Measurements from ENCODE around the gene WARS2.
A peak's percentile ranks its signal among the peaks of the same experiment; 100 is the strongest.

Gene WARS2

DNA sequence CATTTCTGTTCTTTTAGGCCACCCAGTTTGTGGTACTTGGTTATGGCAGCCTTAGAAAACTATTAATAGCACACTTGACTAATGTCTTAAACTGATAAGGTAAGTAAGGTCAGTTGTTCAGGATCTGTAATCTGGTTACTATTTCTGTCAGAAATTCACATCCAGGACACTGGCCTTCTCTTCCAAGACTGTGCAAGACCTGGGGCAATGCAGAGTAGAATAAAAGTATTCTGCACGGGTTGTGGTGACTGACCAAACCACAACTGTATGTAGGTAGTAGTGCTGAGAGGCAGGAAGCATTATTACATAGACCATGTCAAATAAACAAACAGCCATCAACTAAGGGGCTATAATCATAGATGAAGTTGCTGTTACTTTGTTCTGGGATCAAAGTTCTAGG lies 46.7 kb downstream of the WARS2 start:
- in situ Hi-C loops (cut with MboI; ENCODE audit: low pct_unique_long_range_greater_than_20kb, low sequenced_read_pairs): no loop called here
- DNase-seq: no peak

DNA sequence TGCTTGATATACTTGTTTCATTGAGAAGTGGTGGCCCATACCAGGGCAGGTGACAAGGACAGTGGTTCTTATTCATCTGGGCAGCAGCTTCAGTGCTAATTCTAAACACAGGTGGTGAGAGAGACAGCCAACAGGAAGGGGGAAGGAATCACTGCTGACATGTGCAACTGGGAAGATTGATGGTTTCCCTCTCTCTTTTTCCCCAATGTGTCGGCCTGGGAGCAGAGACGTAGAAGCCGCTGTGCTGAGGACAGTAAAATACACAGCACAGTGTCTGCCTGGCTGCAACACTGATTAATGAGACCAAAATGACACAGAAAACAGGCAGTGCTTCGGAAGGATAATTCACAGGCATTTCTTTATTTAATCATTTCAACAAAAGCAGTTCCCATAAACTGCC lies 48.8 kb downstream of the WARS2 start:
- in situ Hi-C loops (cut with MboI; ENCODE audit: low pct_unique_long_range_greater_than_20kb, low sequenced_read_pairs): no loop called here
- DNase-seq: no peak

DNA sequence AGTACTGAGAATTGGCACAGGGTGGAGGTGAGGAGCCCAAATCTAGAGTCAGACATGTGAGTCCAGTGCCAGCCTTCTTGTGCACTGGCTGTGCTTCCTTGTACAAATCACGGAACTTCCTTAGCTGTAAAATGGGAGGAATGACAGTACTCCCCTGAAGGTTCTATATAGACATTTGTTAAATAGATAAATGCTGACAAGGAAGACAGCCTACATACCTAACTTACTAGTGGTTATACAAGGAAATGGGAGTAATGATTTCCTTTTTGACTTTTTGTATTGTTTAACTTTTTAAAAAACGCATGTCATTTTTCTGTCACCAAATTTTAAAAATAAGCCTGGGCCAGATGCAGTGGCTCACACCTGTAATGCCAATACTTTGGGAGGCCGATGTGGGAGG lies 50.2 kb downstream of the WARS2 start:
- in situ Hi-C loops (cut with MboI; ENCODE audit: low pct_unique_long_range_greater_than_20kb, low sequenced_read_pairs): no loop called here

DNA sequence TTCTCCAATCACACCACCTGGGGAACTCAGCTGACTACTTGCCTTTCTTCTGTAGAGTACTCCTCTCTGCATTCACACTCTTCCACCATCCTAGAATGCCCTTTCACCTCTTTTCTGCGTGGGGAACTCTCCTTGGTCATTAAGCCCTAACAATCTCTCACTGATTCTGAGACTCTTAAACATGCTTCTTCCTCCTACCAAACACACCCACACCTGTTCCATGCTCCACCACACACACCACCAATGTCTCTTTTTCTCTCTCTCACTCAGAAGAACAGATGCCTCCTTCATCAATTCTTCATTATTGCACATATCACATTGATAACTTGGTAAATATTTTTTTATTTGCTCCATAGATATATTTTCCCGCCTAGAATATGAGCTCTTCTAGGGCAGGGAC lies 53.6 kb downstream of the WARS2 start:
- in situ Hi-C loops (cut with MboI; ENCODE audit: low pct_unique_long_range_greater_than_20kb, low sequenced_read_pairs): no loop called here
- no peak for DNase-seq

More for the DNA sequence above, 50.2 kb downstream of the WARS2 start:
- no peak for DNase-seq

- DNase-seq: no peak
- in situ Hi-C loops (cut with MboI; ENCODE audit: low pct_unique_long_range_greater_than_20kb, low sequenced_read_pairs): no loop called here
These were observed 55.7 kb downstream of the WARS2 start for GRCh38 chr1:119084798-119085197.

DNA sequence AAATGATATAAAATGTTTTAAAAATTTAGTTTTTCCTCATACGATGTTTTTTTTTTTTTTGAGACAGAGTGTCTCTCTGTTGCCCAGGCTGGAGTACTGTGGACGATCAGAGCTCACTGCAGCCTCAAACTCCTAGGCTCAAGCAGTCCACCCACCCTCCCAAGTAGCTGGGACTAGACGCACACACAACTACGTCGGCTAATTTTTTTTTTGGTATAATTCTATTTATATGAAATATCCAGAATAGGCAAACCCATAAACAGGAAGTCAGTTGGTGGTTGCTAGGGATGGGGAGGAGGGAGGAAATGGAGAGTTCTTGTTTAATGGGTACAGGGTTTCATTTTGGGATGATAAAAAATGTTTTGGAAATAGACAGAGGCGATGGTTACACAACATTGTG lies 56.5 kb downstream of the WARS2 start:
- in situ Hi-C loops (cut with MboI; ENCODE audit: low pct_unique_long_range_greater_than_20kb, low sequenced_read_pairs): no loop called here
- DNase-seq: peak; percentile 22

DNA sequence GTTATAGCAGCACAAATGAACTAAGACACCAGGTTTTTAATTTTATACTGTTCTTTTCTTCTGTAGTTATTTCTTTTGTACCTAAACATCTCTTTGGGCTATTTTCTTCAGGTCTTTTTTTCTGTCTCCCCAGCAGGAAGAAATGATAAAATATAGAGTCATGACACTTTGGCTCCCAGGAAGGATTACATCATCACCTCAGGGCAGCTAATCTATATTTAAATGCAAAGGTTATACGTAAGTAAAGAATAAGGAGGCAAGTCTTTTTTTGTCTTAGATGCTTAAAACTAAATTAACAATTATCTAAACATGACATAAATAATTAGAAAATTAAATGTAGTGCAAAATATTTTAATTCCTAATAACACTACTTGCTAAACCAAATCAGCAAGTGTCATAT lies 57.0 kb downstream of the WARS2 start:
- in situ Hi-C loops (cut with MboI; ENCODE audit: low pct_unique_long_range_greater_than_20kb, low sequenced_read_pairs): no loop called here
- no peak for DNase-seq

- DNase-seq: no peak
- in situ Hi-C loops (cut with MboI; ENCODE audit: low pct_unique_long_range_greater_than_20kb, low sequenced_read_pairs): no loop called here
These were observed 58.8 kb downstream of the WARS2 start for GRCh38 chr1:119081700-119082099.

DNA sequence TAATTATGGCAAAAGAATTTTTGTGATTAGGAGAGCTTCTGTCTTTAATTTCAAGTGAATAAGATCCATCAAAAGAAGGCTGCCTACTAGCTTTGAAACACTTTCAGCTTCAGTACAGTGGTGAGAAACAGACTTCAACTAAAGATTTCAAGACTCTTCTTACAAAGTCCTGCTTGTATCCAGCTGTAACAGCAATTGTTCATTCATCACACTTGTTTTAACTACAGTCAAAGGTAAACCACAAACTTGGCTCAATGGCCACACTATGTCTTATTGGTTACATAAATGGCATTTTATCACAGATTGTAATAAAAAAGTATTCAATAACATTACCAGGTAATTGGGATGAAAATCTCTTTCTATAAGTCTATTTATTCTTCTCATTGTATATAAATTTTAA lies 59.2 kb downstream of the WARS2 start:
- in situ Hi-C loops (cut with MboI; ENCODE audit: low pct_unique_long_range_greater_than_20kb, low sequenced_read_pairs): no loop called here

GRCh38 chr1:119080586-119080985 lies 59.9 kb downstream of the WARS2 start:
- no peak for DNase-seq
- in situ Hi-C loops (cut with MboI; ENCODE audit: low pct_unique_long_range_greater_than_20kb, low sequenced_read_pairs): no loop called here

More for the DNA sequence above, 59.2 kb downstream of the WARS2 start:
- no peak for DNase-seq

- in situ Hi-C loops (cut with MboI; ENCODE audit: low pct_unique_long_range_greater_than_20kb, low sequenced_read_pairs): no loop called here
- DNase-seq: no peak
These were observed 60.6 kb downstream of the WARS2 start for GRCh38 chr1:119079881-119080280.

DNA sequence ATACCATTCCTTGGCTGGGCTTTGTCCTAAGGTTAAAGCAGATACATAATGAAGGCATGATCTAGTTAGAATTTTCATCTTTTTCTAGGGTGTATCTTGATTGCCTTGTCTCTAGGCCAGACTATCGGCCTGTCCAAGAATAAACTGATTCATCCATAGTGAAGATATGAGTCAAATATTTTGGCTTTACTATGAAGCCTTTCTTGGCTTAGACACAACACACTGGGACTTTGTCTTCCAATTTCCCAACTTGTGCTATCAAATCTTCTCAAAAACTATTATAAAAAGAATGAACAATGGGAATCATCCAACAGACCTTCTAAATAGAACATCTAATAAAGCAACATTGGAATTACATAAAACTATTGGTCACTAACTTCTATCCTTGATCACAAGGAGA lies 64.8 kb downstream of the WARS2 start:
- DNase-seq: no peak
- in situ Hi-C loops (cut with MboI; ENCODE audit: low pct_unique_long_range_greater_than_20kb, low sequenced_read_pairs): no loop called here

GRCh38 chr1:119071321-119071720 lies 69.1 kb downstream of the WARS2 start:
- DNase-seq: no peak
- in situ Hi-C loops (cut with MboI; ENCODE audit: low pct_unique_long_range_greater_than_20kb, low sequenced_read_pairs): no loop called here

DNA sequence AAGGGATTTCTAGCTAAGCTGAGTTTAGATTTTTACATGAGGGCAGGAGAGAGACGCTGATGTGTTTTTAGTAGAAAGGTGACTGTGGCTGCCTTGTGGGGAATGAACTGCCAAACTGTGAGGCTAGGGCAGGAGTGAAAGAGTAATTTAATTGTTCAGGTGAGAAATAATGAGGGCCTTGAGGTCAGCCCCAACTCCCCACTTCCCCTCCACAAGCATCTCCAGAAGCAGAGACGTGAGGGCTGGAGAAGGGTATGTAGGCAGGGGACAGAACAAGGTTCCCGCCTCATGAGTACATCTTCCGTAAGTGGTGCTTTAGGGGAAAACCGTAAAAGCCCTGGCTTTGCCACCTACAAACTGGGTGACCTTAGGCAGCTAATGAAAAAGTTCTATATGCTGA lies 70.8 kb downstream of the WARS2 start:
- DNase-seq: no peak
- in situ Hi-C loops (cut with MboI; ENCODE audit: low pct_unique_long_range_greater_than_20kb, low sequenced_read_pairs): no loop called here

GRCh38 chr1:119068427-119068826 lies 72.0 kb downstream of the WARS2 start:
- in situ Hi-C loops (cut with MboI; ENCODE audit: low pct_unique_long_range_greater_than_20kb, low sequenced_read_pairs): no loop called here
- DNase-seq: no peak

GRCh38 chr1:119061700-119062099 lies 78.8 kb downstream of the WARS2 start:
- DNase-seq: no peak
- in situ Hi-C loops (cut with MboI; ENCODE audit: low pct_unique_long_range_greater_than_20kb, low sequenced_read_pairs): no loop called here

GRCh38 chr1:119055568-119055967 lies 84.9 kb downstream of the WARS2 start:
- in situ Hi-C loops (cut with MboI; ENCODE audit: low pct_unique_long_range_greater_than_20kb, low sequenced_read_pairs): no loop called here
- no peak for DNase-seq

- no peak for DNase-seq
- in situ Hi-C loops (cut with MboI; ENCODE audit: low pct_unique_long_range_greater_than_20kb, low sequenced_read_pairs): no loop called here
These were observed 86.5 kb downstream of the WARS2 start for GRCh38 chr1:119053917-119054316.

DNA sequence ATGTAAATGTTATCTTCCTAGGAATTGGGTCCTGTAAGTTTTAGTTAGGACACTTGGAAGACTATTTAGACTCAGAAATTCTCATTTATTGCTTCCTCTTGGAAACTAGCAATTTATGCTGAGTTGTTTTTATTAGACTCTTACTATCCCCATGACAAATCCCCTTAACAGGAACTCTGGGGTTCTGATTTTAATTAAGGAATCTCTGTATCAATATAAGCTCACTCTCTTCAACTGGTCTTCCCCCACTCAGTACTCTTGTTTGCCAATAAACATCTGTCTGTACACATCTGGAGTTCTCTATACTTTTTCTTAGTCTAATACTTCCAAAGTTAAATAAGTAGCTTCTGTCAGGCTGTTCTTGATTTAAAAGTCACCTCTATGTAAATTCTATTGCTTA lies 88.2 kb downstream of the WARS2 start:
- in situ Hi-C loops (cut with MboI; ENCODE audit: low pct_unique_long_range_greater_than_20kb, low sequenced_read_pairs): no loop called here
- no peak for DNase-seq

DNA sequence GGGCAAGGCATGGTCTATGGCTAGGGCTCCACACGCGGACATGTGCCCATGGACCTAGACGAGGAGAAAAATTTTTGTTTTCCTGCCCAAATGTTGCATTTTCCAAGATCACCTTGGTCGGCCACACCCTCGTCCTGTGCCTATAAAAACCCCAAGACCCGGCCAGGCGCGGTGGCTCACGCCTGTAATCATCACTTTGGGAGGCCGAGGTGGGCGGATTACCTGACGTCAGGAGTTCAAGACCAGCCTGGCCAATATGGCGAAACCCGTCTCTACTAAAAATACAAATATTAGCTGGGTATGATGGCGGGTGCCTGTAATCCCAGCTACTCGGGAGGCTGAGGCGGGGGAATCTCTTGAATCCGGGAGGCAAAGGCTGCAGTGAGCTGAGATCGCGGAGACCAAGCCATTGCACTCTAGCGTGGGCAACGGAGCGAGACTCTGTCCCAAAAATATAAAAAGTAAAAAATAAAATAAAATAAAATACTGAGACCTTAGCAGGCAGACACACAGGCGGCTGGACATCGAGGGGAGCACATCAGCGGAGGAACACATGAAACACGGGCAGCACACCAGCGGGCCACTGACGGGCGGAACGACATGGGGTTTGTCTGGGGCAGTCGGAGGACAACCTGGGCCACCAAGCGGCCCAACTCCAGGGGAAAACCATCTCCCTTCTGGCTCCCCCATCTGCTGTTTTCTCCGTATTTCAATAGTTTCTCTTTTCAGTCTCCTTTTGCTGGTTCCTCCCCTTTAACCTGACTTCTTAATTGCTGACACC lies 91.6 kb downstream of the WARS2 start:
- in situ Hi-C loops (cut with MboI; ENCODE audit: low pct_unique_long_range_greater_than_20kb, low sequenced_read_pairs): no loop called here
- DNase-seq: no peak

GRCh38 chr1:119046785-119047438 lies 93.5 kb downstream of the WARS2 start:
- no peak for DNase-seq
- in situ Hi-C loops (cut with MboI; ENCODE audit: low pct_unique_long_range_greater_than_20kb, low sequenced_read_pairs): no loop called here
